GM19099 (cell line): Measurements from ENCODE around the gene TNFSF13.

Source experiments
- POLR2A ChIP-seq: IDR thresholded peaks from 3 replicates; pipeline ENCODE4 v1.6.1; 2011; ENCODE audit warnings: low read depth; ENCODE audit not compliant: insufficient read length; ENCODE audit errors: extremely low read depth

The TNFSF13 gene

DNA sequence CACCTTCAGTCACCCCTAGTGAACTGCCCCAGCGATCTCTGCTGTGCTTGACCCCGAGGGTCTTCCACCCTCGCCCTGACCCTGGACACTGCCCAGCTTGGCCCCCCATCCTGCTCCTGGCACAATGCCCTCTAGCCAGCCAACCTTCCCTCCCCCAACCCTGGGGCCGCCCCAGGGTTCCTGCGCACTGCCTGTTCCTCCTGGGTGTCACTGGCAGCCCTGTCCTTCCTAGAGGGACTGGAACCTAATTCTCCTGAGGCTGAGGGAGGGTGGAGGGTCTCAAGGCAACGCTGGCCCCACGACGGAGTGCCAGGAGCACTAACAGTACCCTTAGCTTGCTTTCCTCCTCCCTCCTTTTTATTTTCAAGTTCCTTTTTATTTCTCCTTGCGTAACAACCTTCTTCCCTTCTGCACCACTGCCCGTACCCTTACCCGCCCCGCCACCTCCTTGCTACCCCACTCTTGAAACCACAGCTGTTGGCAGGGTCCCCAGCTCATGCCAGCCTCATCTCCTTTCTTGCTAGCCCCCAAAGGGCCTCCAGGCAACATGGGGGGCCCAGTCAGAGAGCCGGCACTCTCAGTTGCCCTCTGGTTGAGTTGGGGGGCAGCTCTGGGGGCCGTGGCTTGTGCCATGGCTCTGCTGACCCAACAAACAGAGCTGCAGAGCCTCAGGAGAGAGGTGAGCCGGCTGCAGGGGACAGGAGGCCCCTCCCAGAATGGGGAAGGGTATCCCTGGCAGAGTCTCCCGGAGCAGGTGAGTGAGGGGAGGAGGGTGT is at the start of gene TNFSF13:
TNFSF13 (plus strand) TSS at position 207 of the 776 bp plus-strand sequence; CDS start at position 497, 290 bp downstream.
- no peak for TF ChIP-seq POLR2A

DNA sequence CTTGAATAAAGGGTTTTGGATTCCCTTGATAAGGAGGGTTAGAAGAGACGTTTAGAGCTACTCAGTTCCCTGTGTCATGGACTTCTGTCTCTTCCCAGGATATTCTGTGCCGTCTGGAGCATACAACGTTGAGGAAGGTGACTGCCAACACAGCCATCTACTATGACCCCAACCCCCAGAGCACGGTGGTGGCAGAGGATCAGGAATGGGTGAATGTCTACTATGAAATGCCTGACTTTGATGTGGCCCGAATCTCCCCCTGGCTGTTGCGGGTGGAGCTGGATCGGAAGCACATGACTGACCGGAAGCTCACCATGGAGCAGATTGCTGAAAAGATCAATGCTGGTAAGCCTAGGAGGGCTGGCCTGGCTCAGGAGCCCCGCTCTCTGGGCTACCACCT is 49.7 kb upstream of the TNFSF13 start:
- TF ChIP-seq POLR2A: no peak

- TF ChIP-seq POLR2A: no peak
Observed at GRCh38 chr17:7509937-7510336, 48.6 kb upstream of the TNFSF13 start.

- TF ChIP-seq POLR2A: no peak
Observed at GRCh38 chr17:7511108-7511507, 47.4 kb upstream of the TNFSF13 start.

DNA sequence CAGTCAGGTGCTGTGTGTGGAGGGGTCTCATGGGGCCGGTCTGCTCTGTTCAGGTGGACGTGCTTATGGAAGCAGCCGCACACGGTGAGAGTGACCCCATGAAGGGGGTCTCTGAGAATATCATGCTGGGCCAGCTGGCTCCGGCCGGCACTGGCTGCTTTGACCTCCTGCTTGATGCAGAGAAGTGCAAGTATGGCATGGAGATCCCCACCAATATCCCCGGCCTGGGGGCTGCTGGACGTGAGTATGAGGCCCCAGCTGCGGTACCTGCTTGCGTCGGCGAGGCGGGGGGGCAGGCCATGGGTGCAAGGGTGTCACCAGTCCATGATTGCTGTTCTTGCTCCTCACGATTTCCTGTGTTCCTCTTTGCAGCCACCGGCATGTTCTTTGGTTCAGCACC is 46.4 kb upstream of the TNFSF13 start:
- no peak for TF ChIP-seq POLR2A

DNA sequence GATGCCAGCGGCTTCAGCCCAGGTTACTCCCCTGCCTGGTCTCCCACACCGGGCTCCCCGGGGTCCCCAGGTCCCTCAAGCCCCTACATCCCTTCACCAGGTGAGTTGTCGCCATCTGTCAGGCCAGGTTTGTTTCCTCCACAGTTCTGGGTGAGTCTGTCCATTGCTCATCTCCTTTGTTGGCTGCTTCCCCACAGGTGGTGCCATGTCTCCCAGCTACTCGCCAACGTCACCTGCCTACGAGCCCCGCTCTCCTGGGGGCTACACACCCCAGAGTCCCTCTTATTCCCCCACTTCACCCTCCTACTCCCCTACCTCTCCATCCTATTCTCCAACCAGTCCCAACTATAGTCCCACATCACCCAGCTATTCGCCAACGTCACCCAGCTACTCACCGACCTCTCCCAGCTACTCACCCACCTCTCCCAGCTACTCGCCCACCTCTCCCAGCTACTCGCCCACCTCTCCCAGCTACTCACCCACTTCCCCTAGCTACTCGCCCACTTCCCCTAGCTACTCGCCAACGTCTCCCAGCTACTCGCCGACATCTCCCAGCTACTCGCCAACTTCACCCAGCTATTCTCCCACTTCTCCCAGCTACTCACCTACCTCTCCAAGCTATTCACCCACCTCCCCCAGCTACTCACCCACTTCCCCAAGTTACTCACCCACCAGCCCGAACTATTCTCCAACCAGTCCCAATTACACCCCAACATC is 45.6 kb upstream of the TNFSF13 start:
- TF ChIP-seq POLR2A: no peak

DNA sequence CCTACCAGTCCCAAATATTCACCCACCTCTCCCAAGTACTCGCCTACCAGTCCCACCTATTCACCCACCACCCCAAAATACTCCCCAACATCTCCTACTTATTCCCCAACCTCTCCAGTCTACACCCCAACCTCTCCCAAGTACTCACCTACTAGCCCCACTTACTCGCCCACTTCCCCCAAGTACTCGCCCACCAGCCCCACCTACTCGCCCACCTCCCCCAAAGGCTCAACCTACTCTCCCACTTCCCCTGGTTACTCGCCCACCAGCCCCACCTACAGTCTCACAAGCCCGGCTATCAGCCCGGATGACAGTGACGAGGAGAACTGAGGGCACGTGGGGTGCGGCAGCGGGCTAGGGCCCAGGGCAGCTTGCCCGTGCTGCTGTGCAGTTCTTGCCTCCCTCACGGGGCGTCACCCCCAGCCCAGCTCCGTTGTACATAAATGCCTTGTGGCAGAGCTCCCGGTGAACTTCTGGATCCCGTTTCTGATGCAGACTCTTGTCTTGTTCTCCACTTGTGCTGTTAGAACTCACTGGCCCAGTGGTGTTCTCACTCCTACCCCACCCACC is 44.6 kb upstream of the TNFSF13 start:
- no peak for TF ChIP-seq POLR2A

GRCh38 chr17:7515911-7516610 is 42.5 kb upstream of the TNFSF13 start:
- TF ChIP-seq POLR2A: no peak

- TF ChIP-seq POLR2A: no peak
Observed at GRCh38 chr17:7523033-7523432, 35.5 kb upstream of the TNFSF13 start.

DNA sequence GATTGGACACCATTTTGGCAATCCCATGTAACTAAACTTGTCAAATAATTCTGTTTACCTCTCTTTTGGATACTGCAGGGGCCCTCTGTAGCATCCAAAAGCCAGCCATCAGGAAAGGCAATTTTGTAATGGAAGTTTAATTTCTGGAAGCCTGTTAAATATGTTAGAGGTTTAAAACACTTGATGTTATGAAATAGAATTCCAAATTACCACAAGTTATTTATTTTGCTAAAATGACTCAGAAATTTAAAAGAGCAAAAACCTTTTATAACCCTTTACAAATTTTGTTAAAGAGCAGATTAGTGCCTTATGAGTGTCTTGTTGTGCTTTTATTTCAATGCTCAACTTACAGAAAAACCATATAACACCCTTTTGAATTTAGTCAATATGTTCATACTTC is 29.7 kb upstream of the TNFSF13 start:
- TF ChIP-seq POLR2A: no peak

- TF ChIP-seq POLR2A: no peak
Observed at GRCh38 chr17:7530023-7530900, 28.3 kb upstream of the TNFSF13 start.

DNA sequence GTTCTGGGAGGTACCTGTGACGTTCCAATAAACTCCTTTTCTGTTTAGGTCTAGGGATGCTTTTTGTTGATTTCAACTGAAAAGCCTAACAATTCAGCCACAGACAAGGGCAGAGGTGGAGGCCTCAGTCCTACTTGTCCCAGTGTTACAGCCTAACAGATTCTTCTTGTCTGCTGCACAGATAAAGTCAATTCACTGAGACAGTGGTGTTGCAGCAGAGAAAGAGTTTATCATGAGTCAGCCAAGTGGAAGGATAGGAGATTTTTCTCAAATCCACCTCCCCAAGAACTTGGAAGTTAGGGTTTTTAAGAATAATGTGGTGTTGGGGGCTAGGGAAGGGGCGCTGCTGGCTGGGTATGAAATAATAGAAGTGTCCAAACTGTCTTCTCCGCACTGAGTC is 20.5 kb upstream of the TNFSF13 start:
- TF ChIP-seq POLR2A: no peak

DNA sequence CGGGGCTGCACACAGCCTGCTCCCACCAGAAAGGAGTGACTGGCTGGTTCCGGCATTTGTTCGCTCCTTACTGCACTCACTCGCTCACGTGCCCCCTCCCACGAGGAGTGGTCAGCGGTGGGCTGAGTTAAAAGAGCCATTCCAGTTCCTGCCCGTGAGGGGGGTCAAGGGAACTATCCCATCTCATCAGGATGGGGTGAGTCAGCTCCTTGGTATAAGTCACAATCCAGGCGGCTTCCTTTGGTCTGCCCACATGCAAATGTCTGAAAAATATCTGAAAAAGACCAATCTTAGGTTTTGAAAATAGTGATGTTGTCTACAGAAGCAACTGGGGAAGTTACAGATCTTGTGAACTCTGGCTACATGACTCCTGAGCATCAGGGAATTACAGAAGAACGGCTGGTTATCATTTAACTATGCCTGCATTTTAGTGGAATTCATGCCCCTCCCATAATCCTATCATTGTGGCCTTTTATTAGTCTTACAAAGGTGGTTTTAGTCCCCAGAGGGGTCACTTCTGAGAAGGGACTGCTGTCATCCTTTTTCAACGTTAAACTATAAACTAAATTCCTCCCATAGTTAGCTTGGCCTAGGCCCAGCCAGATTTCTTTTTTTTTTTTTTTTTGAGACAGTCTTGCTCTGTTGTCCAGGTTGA is 19.5 kb upstream of the TNFSF13 start:
- TF ChIP-seq POLR2A: no peak

DNA sequence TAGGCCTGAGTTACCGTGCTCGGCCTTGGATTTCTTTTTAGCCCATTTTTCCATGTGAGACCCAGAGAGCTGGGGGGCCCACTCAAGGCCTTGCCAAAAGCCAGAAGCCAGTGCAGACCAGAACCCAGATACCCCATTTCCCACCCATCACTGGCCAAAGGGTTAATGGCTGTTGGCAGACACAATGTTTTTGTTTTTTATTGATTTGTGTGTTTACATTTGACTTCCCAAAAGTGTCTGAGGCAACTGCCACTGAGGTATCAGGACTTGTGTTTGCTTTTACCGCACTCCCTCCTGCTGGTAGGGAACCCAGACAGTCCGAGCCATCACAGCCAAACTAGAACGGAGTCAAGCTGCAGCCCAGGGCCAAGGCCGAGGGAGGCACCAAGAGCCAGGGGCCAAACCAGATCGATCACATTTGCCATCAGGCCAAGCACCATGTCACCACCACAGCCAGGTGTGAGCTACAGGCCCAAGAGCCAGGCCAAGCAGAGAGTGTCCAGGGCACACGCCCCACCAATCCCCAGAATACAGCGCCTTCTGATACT is 17.4 kb upstream of the TNFSF13 start:
- TF ChIP-seq POLR2A: no peak

GRCh38 chr17:7544911-7545310 is 13.6 kb upstream of the TNFSF13 start:
- TF ChIP-seq POLR2A: no peak
